Measurements from ENCODE around the gene EBF3.

EBF3 gene

GRCh38 chr10:129850316-129850715 lies 113.8 kb downstream of the EBF3 start:
- no peak for DNase-seq (ENCODE audit: low read depth)
- no peak for TF ChIP-seq CTCF (IDR thresholded peaks at IDR 0.05; ENCODE audit: low read length, missing control alignments)
- no peak overlapping the region for H3K4me3 ChIP-seq (replicated peaks; ENCODE audit: low read depth, low read length)

- H3K4me3 ChIP-seq (replicated peaks; ENCODE audit: low read depth, low read length), result no peak overlapping the region
These were observed 114.2 kb downstream of the EBF3 start for GRCh38 chr10:129849853-129850252.

GRCh38 chr10:129849452-129849750 lies 114.7 kb downstream of the EBF3 start:
- TF ChIP-seq CTCF (IDR thresholded peaks at IDR 0.05; ENCODE audit: low read length, missing control alignments), result no peak
- no peak for DNase-seq (ENCODE audit: low read depth)
- no peak overlapping the region for H3K4me3 ChIP-seq (replicated peaks; ENCODE audit: low read depth, low read length)

More at GRCh38 chr10:129849853-129850252, 114.2 kb downstream of the EBF3 start:
- DNase-seq (ENCODE audit: low read depth), result no peak
- TF ChIP-seq CTCF (IDR thresholded peaks at IDR 0.05; ENCODE audit: low read length, missing control alignments), result no peak

GRCh38 chr10:129848696-129849451 lies 115.2 kb downstream of the EBF3 start:
- no peak for TF ChIP-seq CTCF (IDR thresholded peaks at IDR 0.05; ENCODE audit: low read length, missing control alignments)
- H3K4me3 ChIP-seq (replicated peaks; ENCODE audit: low read depth, low read length), result no peak overlapping the region
- DNase-seq (ENCODE audit: low read depth), result no peak

- TF ChIP-seq CTCF (IDR thresholded peaks at IDR 0.05; ENCODE audit: low read length, missing control alignments), result no peak
- no peak for DNase-seq (ENCODE audit: low read depth)
- H3K4me3 ChIP-seq (replicated peaks; ENCODE audit: low read depth, low read length), result no peak overlapping the region
These were observed 116.2 kb downstream of the EBF3 start for GRCh38 chr10:129847741-129848483.

GRCh38 chr10:129846991-129847391 lies 117.1 kb downstream of the EBF3 start:
- no peak for DNase-seq (ENCODE audit: low read depth)

More at GRCh38 chr10:129846991-129847391, 117.1 kb downstream of the EBF3 start:
- H3K4me3 ChIP-seq (replicated peaks; ENCODE audit: low read depth, low read length), result no peak overlapping the region
- TF ChIP-seq CTCF (IDR thresholded peaks at IDR 0.05; ENCODE audit: low read length, missing control alignments), result no peak
